H9 (cell line): Measurements from ENCODE around the gene MIPEP. TPM values are rescaled to one million over a fixed set of nuclear protein-coding genes. Genes with fewer than 3 reads are reported as not detected.

Source experiments
- DNase-seq: peaks from one replicate; pipeline ENCODE4 v3.0.0-alpha.2; 2017
- H2AFZ ChIP-seq: one replicate; pipeline ENCODE4 v1.6.1; 2013; ENCODE audit warnings: mild to moderate bottlenecking, low read length, control low read depth, moderate library complexity
- H2AK5ac ChIP-seq: 2 replicates; pipeline ENCODE4 v1.6.1; 2013; ENCODE audit warnings: low read length, control low read depth, mixed read lengths; ENCODE audit not compliant: insufficient read length
- H2BK120ac ChIP-seq: one replicate; pipeline ENCODE4 v1.6.1; 2013; ENCODE audit warnings: low read depth, mild to moderate bottlenecking, low read length, control low read depth, inconsistent platforms; ENCODE audit not compliant: poor library complexity, severe bottlenecking
- H2BK12ac ChIP-seq: 2 replicates; pipeline ENCODE4 v1.6.1; 2013; ENCODE audit warnings: low read length, control low read depth, mixed read lengths, low read depth; ENCODE audit not compliant: insufficient read length
- H2BK15ac ChIP-seq: 2 replicates; pipeline ENCODE4 v1.6.1; 2013; ENCODE audit warnings: low read depth, low read length, control low read depth
- H2BK20ac ChIP-seq: one replicate; pipeline ENCODE4 v1.6.1; 2013; ENCODE audit warnings: low read depth, mild to moderate bottlenecking, low read length, control low read depth, inconsistent platforms; ENCODE audit not compliant: poor library complexity, severe bottlenecking
- H2BK5ac ChIP-seq: 2 replicates; pipeline ENCODE4 v1.6.1; 2013; ENCODE audit warnings: low read length, control low read depth, mixed read lengths; ENCODE audit not compliant: insufficient read length
- H3K14ac ChIP-seq: 2 replicates; pipeline ENCODE4 v1.6.1; 2013; ENCODE audit warnings: low read length, control low read depth; ENCODE audit not compliant: insufficient read depth
- H3K18ac ChIP-seq: 2 replicates; pipeline ENCODE4 v1.6.1; 2013; ENCODE audit warnings: low read depth, mild to moderate bottlenecking, mixed read lengths, low read length, control low read depth; ENCODE audit not compliant: insufficient read length
- H3K23ac ChIP-seq: 2 replicates; pipeline ENCODE4 v1.6.1; 2013; ENCODE audit warnings: low read length, control low read depth, mixed read lengths, low read depth; ENCODE audit not compliant: insufficient read length
- H3K23me2 ChIP-seq: 2 replicates; pipeline ENCODE4 v1.6.1; 2013; ENCODE audit warnings: low read depth, mild to moderate bottlenecking, mixed read lengths, low read length, control low read depth; ENCODE audit not compliant: insufficient read length, poor library complexity, severe bottlenecking
- H3K27ac ChIP-seq: 2 replicates; pipeline ENCODE4 v1.5.1; 2013; ENCODE audit warnings: low read length, control low read depth, mixed read lengths, low read depth; ENCODE audit not compliant: insufficient read length
- H3K27me3 ChIP-seq: 2 replicates; pipeline ENCODE4 v1.6.1; 2013; ENCODE audit warnings: low read length, control low read depth, inconsistent platforms; ENCODE audit not compliant: insufficient read depth
- H3K4ac ChIP-seq: 2 replicates; pipeline ENCODE4 v1.6.1; 2013; ENCODE audit warnings: low read depth, mild to moderate bottlenecking, control low read depth, inconsistent platforms, low read length, moderate library complexity
- H3K4me1 ChIP-seq: 2 replicates; pipeline ENCODE4 v1.6.1; 2013; ENCODE audit warnings: low read length, control low read depth, inconsistent platforms; ENCODE audit not compliant: insufficient read depth
- H3K4me2 ChIP-seq: 2 replicates; pipeline ENCODE4 v1.6.1; 2013; ENCODE audit warnings: low read length, control low read depth, mixed read lengths; ENCODE audit not compliant: insufficient read length, insufficient read depth
- H3K56ac ChIP-seq: 2 replicates; pipeline ENCODE4 v1.6.1; 2013; ENCODE audit warnings: low read depth, mild to moderate bottlenecking, mixed read lengths, low read length, control low read depth; ENCODE audit not compliant: insufficient read length
- H3K79me1 ChIP-seq: 2 replicates; pipeline ENCODE4 v1.6.1; 2013; ENCODE audit warnings: low read depth, mild to moderate bottlenecking, moderate library complexity, low read length, control low read depth, inconsistent platforms; ENCODE audit not compliant: insufficient read depth, poor library complexity, severe bottlenecking
- H3K79me2 ChIP-seq: 2 replicates; pipeline ENCODE4 v1.6.1; 2013; ENCODE audit warnings: low read length, control low read depth, inconsistent platforms; ENCODE audit not compliant: insufficient read depth
- H3K9ac ChIP-seq: 2 replicates; pipeline ENCODE4 v1.6.1; 2013; ENCODE audit warnings: low read length, control low read depth, mixed read lengths; ENCODE audit not compliant: insufficient read length; ENCODE audit errors: extremely low read depth
- H3K9me3 ChIP-seq: one replicate; pipeline ENCODE4 v1.6.1; 2013; ENCODE audit warnings: low read depth, low read length, inconsistent platforms; ENCODE audit not compliant: control insufficient read depth
- H3T11ph ChIP-seq: one replicate; pipeline ENCODE4 v1.6.1; 2013; ENCODE audit warnings: mild to moderate bottlenecking, low read length, control low read depth, inconsistent platforms
- H4K20me1 ChIP-seq: one replicate; pipeline ENCODE4 v1.6.1; 2013; ENCODE audit not compliant: control insufficient read depth, insufficient read length, insufficient read depth
- H4K5ac ChIP-seq: 2 replicates; pipeline ENCODE4 v1.6.1; 2013; ENCODE audit warnings: low read depth, mild to moderate bottlenecking, mixed read lengths, low read length, control low read depth; ENCODE audit not compliant: insufficient read length
- H4K8ac ChIP-seq: replicated peaks from 2 replicates; pipeline ENCODE4 v1.6.1; 2013; ENCODE audit warnings: low read length, control low read depth, mixed read lengths, low read depth; ENCODE audit not compliant: insufficient read length
- H4K91ac ChIP-seq: 2 replicates; pipeline ENCODE4 v1.6.1; 2013; ENCODE audit warnings: low read depth, mild to moderate bottlenecking, moderate library complexity, mixed read lengths, low read length, control low read depth; ENCODE audit not compliant: insufficient read length
- H3K27ac Mint-ChIP-seq, 3 experiments: 2 replicates in 2 of 3; 3 replicates in 1 of 3; pipeline ENCODE4 v1.8.0; 2020 to 2021; ENCODE audit warnings: mixed read lengths in 3 of 3, mild to moderate bottlenecking in 1 of 3, moderate library complexity in 1 of 3
- H3K27me3 Mint-ChIP-seq: 2 replicates; pipeline ENCODE4 v1.8.0; 2021; ENCODE audit warnings: low read depth, mild to moderate bottlenecking, moderate library complexity, mixed read lengths
- H3K36me3 Mint-ChIP-seq, 3 experiments: 2 replicates in 2 of 3; 3 replicates in 1 of 3; pipeline ENCODE4 v1.8.0; 2020 to 2021; ENCODE audit warnings: low read depth in 3 of 3, mixed read lengths in 3 of 3; ENCODE audit not compliant: insufficient read depth in 1 of 3
- H3K4me1 Mint-ChIP-seq, 2 experiments: 2 replicates each; pipeline ENCODE4 v1.8.0; 2020; ENCODE audit warnings: mixed read lengths in 2 of 2
- H3K4me3 Mint-ChIP-seq, 2 experiments: 2 replicates in 1 of 2; 3 replicates in 1 of 2; pipeline ENCODE4 v1.8.0; 2020 to 2021; ENCODE audit warnings: mild to moderate bottlenecking in 2 of 2, mixed read lengths in 2 of 2, moderate library complexity in 1 of 2
- H3K9me3 Mint-ChIP-seq, 2 experiments: 2 replicates in 1 of 2; 3 replicates in 1 of 2; pipeline ENCODE4 v1.8.0; 2020; ENCODE audit warnings: mild to moderate bottlenecking in 2 of 2, mixed read lengths in 2 of 2, moderate library complexity in 1 of 2
- CTCF ChIP-seq: fragments of 200-600 bp; sonication (generic); conservative IDR thresholded peaks from 3 replicates; pipeline ENCODE4 v1.8.0; 2021; ENCODE audit warnings: antibody characterized with exemption, mild to moderate bottlenecking
- WGBS: extraction: QIAGEN DNeasy Blood & Tissue Kit; methylation state at CpG from one replicate; pipeline ENCODE4 v1.1.7; 2013; ENCODE audit warnings: missing lambda C conversion rate, low lambda C conversion rate, mixed read lengths; ENCODE audit not compliant: insufficient read length; ENCODE audit errors: extremely low coverage; 5-methylcytosine and 5-hydroxymethylcytosine counted together
- total RNA-seq: library from RNA; stranded (reverse); gene quantifications from 2 replicates; pipeline ENCODE4 v1.2.1, GENCODE V29; 2021

Gene MIPEP
- total RNA-seq, 1 experiment from 2014 or later, result 18.5 TPM

- no peaks in the 10 kb centered on the region for H3K79me2 ChIP-seq
- H3K27ac ChIP-seq, result no peak overlapping the region
- H3K27me3 Mint-ChIP-seq, result no peaks in the 10 kb centered on the region
- no peak overlapping the region for H2BK12ac ChIP-seq
- no peak overlapping the region; a peak in 1 of 7 replicates for H3K27ac Mint-ChIP-seq
- no peak overlapping the region for H4K5ac ChIP-seq
- H3K23me2 ChIP-seq, result no peaks in the 10 kb centered on the region
- no peak overlapping the region for H3K4ac ChIP-seq
- no peaks in the 10 kb centered on the region for H3K4me1 ChIP-seq
- H2BK20ac ChIP-seq, result no peak overlapping the region
- H3T11ph ChIP-seq, result no peak overlapping the region
- H4K8ac ChIP-seq, result no peak overlapping the region
- H3K79me1 ChIP-seq, result no peaks in the 10 kb centered on the region
- H3K27me3 ChIP-seq, result no peaks in the 10 kb centered on the region; the same call in 1 of the 2 replicates
- TF ChIP-seq CTCF, result no peak
- H3K36me3 Mint-ChIP-seq, result no peaks in the 10 kb centered on the region
- H2AK5ac ChIP-seq, result no peak overlapping the region
- H2AFZ ChIP-seq, result no peak overlapping the region
- H4K20me1 ChIP-seq, result no peaks in the 10 kb centered on the region
- DNase-seq, result no peak
- H3K4me1 Mint-ChIP-seq, result no peaks in the 10 kb centered on the region
- H3K4me3 Mint-ChIP-seq, result no peak overlapping the region
- no peak overlapping the region for H3K18ac ChIP-seq
- no CpG with 5 or more reads among the region's 12 CpGs for WGBS
- no peak overlapping the region for H2BK120ac ChIP-seq
- no peaks in the 10 kb centered on the region for H3K9me3 ChIP-seq
- H2BK15ac ChIP-seq, result no peak overlapping the region
- H3K23ac ChIP-seq, result no peak overlapping the region
- no peaks in the 10 kb centered on the region for H3K9me3 Mint-ChIP-seq
- H3K9ac ChIP-seq, result no peak overlapping the region
- H3K4me2 ChIP-seq, result no peak overlapping the region
- no peak overlapping the region for H2BK5ac ChIP-seq
- H3K14ac ChIP-seq, result no peak overlapping the region; the same call in 1 of the 2 replicates
- no peak overlapping the region for H4K91ac ChIP-seq
- H3K56ac ChIP-seq, result no peak overlapping the region
Measured at GRCh38 chr13:23870356-23871140, 18.7 kb downstream of the MIPEP start.
